Measurements from ENCODE around the gene TRAPPC8. TPM values are rescaled to one million over a fixed set of nuclear protein-coding genes. Genes with fewer than 3 reads are reported as not detected.
"Not testable (repeated sequence)": the region's sequence is repeated elsewhere in the genome, so short reads cannot be mapped to it uniquely, and the experiment has no call there.

TRAPPC8 gene
- total and polyA plus RNA-seq, 12 donors: 13.6 to 39.1 (median 31.5) TPM

GRCh38 chr18:31835528-31836133, 107.3 kb downstream of the TRAPPC8 start:
- peaks cover 0 to 99% (median 34%) of the 10 kb centered on the region in 9 donors for H3K36me3 ChIP-seq
- 79 to 92% methylated on average over 4 of the region's 4 CpGs for WGBS, 2 donors

GRCh38 chr18:31831903-31832302, 111.0 kb downstream of the TRAPPC8 start:
- DNase-seq (no peak), ATAC-seq (no peak)
- WGBS, 2 donors: 95 to 99% methylated on average over 1 of the region's 1 CpG
- H3K27ac ChIP-seq: no peak overlapping the region
- H3K27me3 ChIP-seq: no peaks in the 10 kb centered on the region
- no peak for TF ChIP-seq CTCF (IDR thresholded peaks at IDR 0.05)
- intact Hi-C loops (cut with DNase I): no loop called here
- peaks cover 0 to 92% (median 26%) of the 10 kb centered on the region in 9 donors for H3K36me3 ChIP-seq
- no peaks in the 10 kb centered on the region for H3K9me3 ChIP-seq
- no peaks in the 10 kb centered on the region for H3K4me1 ChIP-seq
- no peak overlapping the region for H3K4me3 ChIP-seq

More at GRCh38 chr18:31835528-31836133, 107.3 kb downstream of the TRAPPC8 start:
- no peaks in the 10 kb centered on the region for H3K4me1 ChIP-seq
- no peak for TF ChIP-seq CTCF (IDR thresholded peaks at IDR 0.05)
- ATAC-seq (no peak), DNase-seq (no peak)
- no peak overlapping the region for H3K4me3 ChIP-seq
- H3K9me3 ChIP-seq: no peaks in the 10 kb centered on the region
- H3K27ac ChIP-seq: no peak overlapping the region
- H3K27me3 ChIP-seq: no peaks in the 10 kb centered on the region
- intact Hi-C loops (cut with DNase I): no loop called here

- intact Hi-C loops (cut with DNase I): no loop called here
- Histone ChIP-seq H3K36me3 (peaks cover 0 to 80% (median 19%) of the 10 kb centered on the region in 9 donors), H3K9me3 (no peaks in the 10 kb centered on the region), H3K27ac (no peak overlapping the region), H3K27me3 (no peaks in the 10 kb centered on the region), H3K4me3 (no peak overlapping the region), H3K4me1 (no peaks in the 10 kb centered on the region)
- 97 to 100% methylated on average over 3 of the region's 3 CpGs for WGBS, 2 donors
- no peak for DNase-seq
- no peak for TF ChIP-seq CTCF (IDR thresholded peaks at IDR 0.05)
- ATAC-seq: no peak
These were observed 112.2 kb downstream of the TRAPPC8 start for GRCh38 chr18:31830686-31831085.

GRCh38 chr18:31828613-31829012, 114.3 kb downstream of the TRAPPC8 start:
- Histone ChIP-seq H3K4me1 (no peaks in the 10 kb centered on the region), H3K27ac (no peak overlapping the region), H3K27me3 (no peaks in the 10 kb centered on the region), H3K36me3 (peaks cover 0 to 59% (median 14%) of the 10 kb centered on the region in 9 donors), H3K9me3 (no peaks in the 10 kb centered on the region), H3K4me3 (no peak overlapping the region)
- WGBS, 2 donors: 96% methylated on average over 10 of the region's 10 CpGs
- DNase-seq (no peak), ATAC-seq (no peak)
- intact Hi-C loops (cut with DNase I): loop anchor here in 1 of 10 donors (10.0 kb wide), 1 partner anchor 274 kb away; no protein-coding TSS in a partner anchor
- no peak for TF ChIP-seq CTCF (IDR thresholded peaks at IDR 0.05)

GRCh38 chr18:31826673-31827325, 116.1 kb downstream of the TRAPPC8 start:
- peaks cover 0 to 41% (median 14%) of the 10 kb centered on the region in 9 donors for H3K36me3 ChIP-seq
- not testable (repeated sequence) for ATAC-seq, H3K4me3 ChIP-seq, H3K9me3 ChIP-seq, DNase-seq, H3K27ac ChIP-seq, H3K4me1 ChIP-seq, H3K27me3 ChIP-seq
- intact Hi-C loops (cut with DNase I): loop anchor here in 1 of 10 donors (10.0 kb wide), 1 partner anchor 272 kb away; no protein-coding TSS in a partner anchor
- WGBS, 2 donors: 92 to 93% methylated on average over 10 of the region's 10 CpGs

Measured in heart right ventricle (tissue), 16 donors.